IMR-90 (cell line): Measurements from ENCODE around the gene CDC5L. TPM values are rescaled to one million over a fixed set of nuclear protein-coding genes. Genes with fewer than 3 reads are reported as not detected.

ENCODE experiments used
- ATAC-seq: fragments of 200-7000 bp; cut with Tn5 transposase; 2 replicates; pipeline ENCODE4 v1.9.1; 2020; ENCODE audit warnings: low read depth, mild to moderate bottlenecking, moderate library complexity
- BruUV-seq: library from RNA; stranded (reverse); fragments of 400-500 nt; replicated peaks from 2 replicates; lab custom pipeline; 2021; lab: Mats Ljungman, UMichigan
- CTCF ChIA-PET: fragments of 300-600 bp; formaldehyde crosslinking; extraction: SDS; loops from one replicate; lab custom pipeline; 2021; ENCODE audit warnings: antibody characterized with exemption; lab: Yijun Ruan, JAX
- POLR2A ChIA-PET: fragments of 300-600 bp; sonication (Branson Sonifier 250); formaldehyde crosslinking; loops from one replicate; lab custom pipeline; 2022; ENCODE audit warnings: antibody characterized with exemption; ENCODE audit not compliant: unreplicated experiment; lab: Charles Lee
- DNase-seq: peaks from one replicate; pipeline ENCODE4 v3.0.0; 2013
- H2AFZ ChIP-seq: replicated peaks from 2 replicates; pipeline ENCODE3; 2013; ENCODE audit warnings: low read length, mild to moderate bottlenecking; ENCODE audit not compliant: poor library complexity
- H2AK5ac ChIP-seq: 2 replicates; pipeline ENCODE4 v1.6.1; 2013; ENCODE audit warnings: low read depth, low read length, inconsistent platforms
- H2AK9ac ChIP-seq: replicated peaks from 2 replicates; pipeline ENCODE3; 2013; ENCODE audit warnings: mild to moderate bottlenecking, low read depth, low read length, moderate library complexity; ENCODE audit not compliant: poor library complexity
- H2BK120ac ChIP-seq: 2 replicates; pipeline ENCODE4 v1.6.1; 2013; ENCODE audit warnings: low read depth, low read length, inconsistent platforms
- H2BK15ac ChIP-seq: 3 replicates; pipeline ENCODE4 v1.6.1; 2013; ENCODE audit warnings: low read depth, low read length, inconsistent platforms
- H2BK20ac ChIP-seq: 2 replicates; pipeline ENCODE4 v1.6.1; 2013; ENCODE audit warnings: low read depth, mild to moderate bottlenecking, inconsistent platforms, low read length, moderate library complexity
- H2BK5ac ChIP-seq: 2 replicates; pipeline ENCODE4 v1.6.1; 2013; ENCODE audit warnings: mild to moderate bottlenecking, low read depth, low read length, inconsistent platforms; ENCODE audit not compliant: poor library complexity, severe bottlenecking
- H3K14ac ChIP-seq: replicated peaks from 2 replicates; pipeline ENCODE4 v1.6.1; 2013; ENCODE audit warnings: low read depth, low read length, inconsistent platforms
- H3K18ac ChIP-seq: 2 replicates; pipeline ENCODE4 v1.6.1; 2013; ENCODE audit warnings: low read depth, low read length, control low read depth
- H3K23ac ChIP-seq: 2 replicates; pipeline ENCODE4 v1.6.1; 2013; ENCODE audit warnings: low read depth, low read length, inconsistent platforms
- H3K27ac ChIP-seq: 2 replicates; pipeline ENCODE4 v1.5.1; 2013; ENCODE audit warnings: mild to moderate bottlenecking, control low read depth, low read length; ENCODE audit not compliant: insufficient read depth
- H3K27me3 ChIP-seq: 2 replicates; pipeline ENCODE4 v1.6.1; 2013; ENCODE audit warnings: low read length; ENCODE audit not compliant: control insufficient read depth, insufficient read depth
- H3K36me3 ChIP-seq: 2 replicates; pipeline ENCODE4 v1.6.1; 2013; ENCODE audit warnings: low read length, mixed read lengths; ENCODE audit not compliant: control insufficient read depth, insufficient read depth
- H3K4ac ChIP-seq: 2 replicates; pipeline ENCODE4 v1.6.1; 2013; ENCODE audit warnings: low read depth, low read length, inconsistent platforms
- H3K4me1 ChIP-seq: 2 replicates; pipeline ENCODE4 v1.6.1; 2013; ENCODE audit warnings: low read length, mixed read lengths; ENCODE audit not compliant: control insufficient read depth, insufficient read depth
- H3K4me2 ChIP-seq: 2 replicates; pipeline ENCODE4 v1.6.1; 2013; ENCODE audit warnings: low read depth, mild to moderate bottlenecking, control low read depth, low read length, moderate library complexity
- H3K4me3 ChIP-seq: 2 replicates; pipeline ENCODE4 v1.5.1; 2013; ENCODE audit warnings: low read depth, mild to moderate bottlenecking, control low read depth, low read length, moderate library complexity; ENCODE audit not compliant: insufficient read depth
- H3K56ac ChIP-seq: 2 replicates; pipeline ENCODE4 v1.6.1; 2013; ENCODE audit warnings: low read length, inconsistent platforms; ENCODE audit not compliant: insufficient read depth; ENCODE audit errors: extremely low read depth
- H3K79me1 ChIP-seq, 2 experiments: 2 replicates each; pipeline ENCODE4 v1.6.1; 2013; ENCODE audit warnings: low read length in 2 of 2, inconsistent platforms in 1 of 2, low read depth in 1 of 2
- H3K9ac ChIP-seq: 2 replicates; pipeline ENCODE4 v1.6.1; 2013; ENCODE audit warnings: low read depth, low read length, control low read depth
- H3K9me1 ChIP-seq: 2 replicates; pipeline ENCODE4 v1.6.1; 2013; ENCODE audit warnings: low read length, inconsistent platforms; ENCODE audit not compliant: insufficient read depth
- H3K9me3 ChIP-seq: 2 replicates; pipeline ENCODE4 v1.6.1; 2013; ENCODE audit warnings: low read length; ENCODE audit not compliant: control insufficient read depth, insufficient read depth
- H4K20me1 ChIP-seq: 2 replicates; pipeline ENCODE4 v1.6.1; 2013; ENCODE audit warnings: low read length, inconsistent platforms; ENCODE audit not compliant: insufficient read depth
- H4K5ac ChIP-seq: 2 replicates; pipeline ENCODE4 v1.6.1; 2013; ENCODE audit warnings: mild to moderate bottlenecking, low read depth, low read length, control low read depth
- H4K8ac ChIP-seq, 2 experiments: 2 replicates each; pipeline ENCODE4 v1.6.1; 2013; ENCODE audit warnings: low read depth in 2 of 2, low read length in 2 of 2, control low read depth in 1 of 2, inconsistent platforms in 1 of 2
- H4K91ac ChIP-seq: 2 replicates; pipeline ENCODE4 v1.6.1; 2013; ENCODE audit warnings: low read depth, low read length, inconsistent platforms; ENCODE audit not compliant: insufficient read depth
- CEBPB ChIP-seq: IDR thresholded peaks from 2 replicates; pipeline ENCODE4 v1.6.1; 2012; ENCODE audit warnings: low read depth, low read length, improper control_type of control experiment
- CHD1 ChIP-seq: IDR thresholded peaks from 2 replicates; pipeline ENCODE4 v1.6.1; 2012; ENCODE audit warnings: low read depth, low read length, improper control_type of control experiment
- CTCF ChIP-seq: conservative IDR thresholded peaks from 2 replicates; pipeline ENCODE4 v1.5.1; 2012; ENCODE audit warnings: mild to moderate bottlenecking, low read depth, low read length, improper control_type of control experiment
- ELK1 ChIP-seq: fragments of 150-350 bp; IDR thresholded peaks from 2 replicates; pipeline ENCODE4 v1.6.1; 2016; ENCODE audit warnings: low read depth, mild to moderate bottlenecking, low read length, moderate library complexity, borderline replicate concordance
- FOS ChIP-seq: fragments of 150-350 bp; IDR thresholded peaks from 2 replicates; pipeline ENCODE4 v1.6.1; 2016; ENCODE audit warnings: low read depth, low read length
- RAD21 ChIP-seq: IDR thresholded peaks from 2 replicates; pipeline ENCODE4 v1.6.1; 2012; ENCODE audit warnings: low read length, improper control_type of control experiment
- RCOR1 ChIP-seq: IDR thresholded peaks from 2 replicates; pipeline ENCODE4 v1.6.1; 2012; ENCODE audit warnings: mild to moderate bottlenecking, low read length, improper control_type of control experiment; ENCODE audit not compliant: insufficient replicate concordance
- RFX5 ChIP-seq: IDR thresholded peaks from 2 replicates; pipeline ENCODE4 v1.8.0; 2012; ENCODE audit warnings: low read depth, mild to moderate bottlenecking, low read length, moderate library complexity
- WGBS, 2 experiments: methylation state at CpG; one replicate each; pipeline versions ENCODE4 v1.1.5 to v1.1.7; 2013; ENCODE audit warnings: missing lambda C conversion rate in 2 of 2; ENCODE audit not compliant: insufficient read length in 1 of 2; ENCODE audit errors: extremely low coverage in 2 of 2; 5-methylcytosine and 5-hydroxymethylcytosine counted together
- dilution Hi-C: fragments of 300-500 bp; cut with HindIII; formaldehyde crosslinking; loops from one replicate; pipeline ENCODE4 v1.14.3; 2018; ENCODE audit warnings: low sequenced_read_pairs; ENCODE audit not compliant: unreplicated experiment
- in situ Hi-C: fragments of 300-500 bp; cut with MboI; formaldehyde crosslinking; loops from 3 replicates; pipeline ENCODE4 v1.14.3; 2019; ENCODE audit warnings: low sequenced_read_pairs, inconsistent platforms, mixed read lengths
- intact Hi-C: fragments of 100-400 bp; cut with micrococcal nuclease; formaldehyde crosslinking; loops from 2 replicates; pipeline ENCODE4 v1.10.0; 2022
- polyA plus RNA-seq, 3 experiments: library from polyadenylated mRNA; depleted of rRNA; stranded (reverse); fragments of >200 nt; gene quantifications; 2 replicates each; pipeline ENCODE4 v1.2.3, GENCODE V29; 2012; ENCODE audit warnings: low replicate concordance in 1 of 3
- total RNA-seq: library from RNA; depleted of rRNA; stranded (reverse); fragments of >200 nt; gene quantifications from 2 replicates; pipeline ENCODE4 v1.2.3, GENCODE V29; 2012

Gene CDC5L
- total and polyA plus RNA-seq, 2 of the 4 experiments (the other 2 are of a cell fraction), result 9.9 to 17.7 TPM

GRCh38 chr6:44396968-44397367 is 9.5 kb downstream of the CDC5L start:
- Histone ChIP-seq H3K4me1 (peaks cover 6% of the 10 kb centered on the region; the same call in 1 of the 2 replicates), H4K8ac (no peak overlapping the region), H2AK9ac (no peak overlapping the region), H3K23ac (no peak overlapping the region), H2AFZ (no peak overlapping the region), H3K4me2 (no peak overlapping the region), H3K4ac (no peak overlapping the region), H3K14ac (no peak overlapping the region), H2BK20ac (no peak overlapping the region), H3K4me3 (no peak overlapping the region), H2AK5ac (no peak overlapping the region), H3K27ac (no peak overlapping the region), H4K91ac (no peak overlapping the region), H3K56ac (no peak overlapping the region), H2BK120ac (no peak overlapping the region), H3K36me3 (peaks cover 46% of the 10 kb centered on the region), H3K9ac (no peak overlapping the region), H2BK5ac (no peak overlapping the region), H3K79me1 (peaks cover 20 to 33% of the 10 kb centered on the region in 2 experiments), H2BK15ac (no peak overlapping the region), H3K18ac (no peak overlapping the region), H3K27me3 (no peaks in the 10 kb centered on the region), H4K20me1 (peaks cover 12% of the 10 kb centered on the region; the same call in 1 of the 2 replicates), H3K9me1 (0 out of 2 replicates have a peak, but pooled peaks cover 3% of the 10 kb centered on the region), H4K5ac (no peak overlapping the region), H3K9me3 (no peaks in the 10 kb centered on the region)
- in situ Hi-C loops, result no loop called here
- no peak for DNase-seq
- no TSS peak for BruUV-seq
- dilution Hi-C loops, result no loop called here
- intact Hi-C loops, result no loop called here
- POLR2A ChIA-PET, result no interaction called here
- TF ChIP-seq RAD21 (no peak), CTCF (no peak), CHD1 (no peak), CEBPB (0 out of 2 replicates have a peak, but pooled peaks have one; percentile 5), RFX5 (no peak), FOS (no peak), RCOR1 (no peak), ELK1 (no peak)
- no peak for ATAC-seq
- CTCF ChIA-PET, result no interaction called here
- WGBS, 2 experiments, result no CpG with 5 or more reads among the region's 3 CpGs
